Mucosa of descending colon (tissue), 3 donors: ENCODE data around the gene CHST8. TPM values are rescaled to one million over a fixed set of nuclear protein-coding genes. Genes with fewer than 3 reads are reported as not detected.

Source experiments
- ATAC-seq: fragments of 200-7000 bp; cut with Tn5 transposase; one replicate; pipeline ENCODE4 v1.9.1; 2020; ENCODE audit warnings: mild to moderate bottlenecking, moderate library complexity
- DNase-seq, 3 donors: peaks; one replicate each; pipeline ENCODE4 v3.0.0-alpha.2; 2020
- H3K36me3 ChIP-seq: fragments of 200-600 bp; one replicate; pipeline ENCODE4 v1.8.0; 2021; ENCODE audit warnings: low read depth, mild to moderate bottlenecking
- H3K4me1 ChIP-seq: fragments of 200-600 bp; one replicate; pipeline ENCODE4 v1.8.0; 2021; ENCODE audit warnings: low read depth, mild to moderate bottlenecking
- H3K4me3 ChIP-seq: fragments of 200-600 bp; one replicate; pipeline ENCODE4 v1.8.0; 2021; ENCODE audit warnings: mild to moderate bottlenecking
- H3K9me3 ChIP-seq: fragments of 200-600 bp; one replicate; pipeline ENCODE4 v1.8.0; 2021; ENCODE audit warnings: mild to moderate bottlenecking
- intact Hi-C, 2 donors: fragments of 100-400 bp; cut with DNase I in 1 of 2; cut with micrococcal nuclease in 1 of 2; formaldehyde crosslinking; loops; one replicate each; pipeline versions ENCODE4 v1.11.0 to v1.11.1; 2022; cut with DNase I, micrococcal nuclease
- total RNA-seq, 3 donors: library from RNA; stranded (reverse); fragmentation: NEBNext Ultra II Directional in 2 of 3; extraction: Animal tissue kit (Norgen Biotek cat#: 25700) in 2 of 3; gene quantifications; one replicate each; pipeline versions ENCODE4 v1.2.1 to v1.2.4, GENCODE V29; 2021 to 2023
- TF ChIP-seq, protein P1 (sequence below): fragments of 200-600 bp; IDR thresholded peaks from one replicate; pipeline ENCODE4 v1.8.0; 2022; ENCODE audit warnings: antibody characterized with exemption, mild to moderate bottlenecking
- donor health status: DM: no; HTN: no; CAD: no; lungs with moderate emphysema.
- donor health status: DM: no; HTN: no; CAD: no.
- donor health status: DM: no; HTN: yes; CAD: no.

Gene CHST8
- total RNA-seq, 3 donors from 2014 or later: 0.31 TPM; not detected in 2

DNA sequence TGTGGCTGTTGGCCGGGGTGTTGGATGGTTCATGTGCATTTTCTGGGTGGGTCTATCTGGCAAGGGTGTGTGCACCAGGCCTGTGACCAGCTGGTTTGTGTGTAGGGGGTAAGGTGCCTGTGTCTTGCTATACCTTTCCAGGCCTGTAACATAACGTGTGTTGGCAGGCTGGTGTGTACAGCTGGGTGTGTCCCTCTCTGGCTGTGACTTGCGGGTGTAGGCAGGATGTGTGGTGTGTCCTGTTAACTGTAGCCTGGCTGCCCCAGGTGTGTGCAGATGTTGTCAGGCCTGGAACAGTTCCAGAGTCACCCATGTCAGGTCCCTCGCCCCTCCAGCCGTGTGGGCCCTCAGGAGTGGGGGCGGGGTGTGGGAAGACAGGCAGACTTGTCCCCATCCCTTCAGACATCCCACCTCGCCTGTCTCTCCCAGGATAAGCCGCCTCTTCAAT lies 184.7 kb downstream of the CHST8 start:
- Histone ChIP-seq H3K4me1 (peaks cover 29% of the 10 kb centered on the region), H3K9me3 (no peaks in the 10 kb centered on the region), H3K4me3 (no peak overlapping the region), H3K36me3 (no peaks in the 10 kb centered on the region)
- TF ChIP-seq, protein P1, sequence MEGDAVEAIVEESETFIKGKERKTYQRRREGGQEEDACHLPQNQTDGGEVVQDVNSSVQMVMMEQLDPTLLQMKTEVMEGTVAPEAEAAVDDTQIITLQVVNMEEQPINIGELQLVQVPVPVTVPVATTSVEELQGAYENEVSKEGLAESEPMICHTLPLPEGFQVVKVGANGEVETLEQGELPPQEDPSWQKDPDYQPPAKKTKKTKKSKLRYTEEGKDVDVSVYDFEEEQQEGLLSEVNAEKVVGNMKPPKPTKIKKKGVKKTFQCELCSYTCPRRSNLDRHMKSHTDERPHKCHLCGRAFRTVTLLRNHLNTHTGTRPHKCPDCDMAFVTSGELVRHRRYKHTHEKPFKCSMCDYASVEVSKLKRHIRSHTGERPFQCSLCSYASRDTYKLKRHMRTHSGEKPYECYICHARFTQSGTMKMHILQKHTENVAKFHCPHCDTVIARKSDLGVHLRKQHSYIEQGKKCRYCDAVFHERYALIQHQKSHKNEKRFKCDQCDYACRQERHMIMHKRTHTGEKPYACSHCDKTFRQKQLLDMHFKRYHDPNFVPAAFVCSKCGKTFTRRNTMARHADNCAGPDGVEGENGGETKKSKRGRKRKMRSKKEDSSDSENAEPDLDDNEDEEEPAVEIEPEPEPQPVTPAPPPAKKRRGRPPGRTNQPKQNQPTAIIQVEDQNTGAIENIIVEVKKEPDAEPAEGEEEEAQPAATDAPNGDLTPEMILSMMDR: no peak
- DNase-seq (peak in 2 of 3 donors; percentile 66 to 67), ATAC-seq (peak; percentile 72)
- intact Hi-C loops: no loop called here

DNA sequence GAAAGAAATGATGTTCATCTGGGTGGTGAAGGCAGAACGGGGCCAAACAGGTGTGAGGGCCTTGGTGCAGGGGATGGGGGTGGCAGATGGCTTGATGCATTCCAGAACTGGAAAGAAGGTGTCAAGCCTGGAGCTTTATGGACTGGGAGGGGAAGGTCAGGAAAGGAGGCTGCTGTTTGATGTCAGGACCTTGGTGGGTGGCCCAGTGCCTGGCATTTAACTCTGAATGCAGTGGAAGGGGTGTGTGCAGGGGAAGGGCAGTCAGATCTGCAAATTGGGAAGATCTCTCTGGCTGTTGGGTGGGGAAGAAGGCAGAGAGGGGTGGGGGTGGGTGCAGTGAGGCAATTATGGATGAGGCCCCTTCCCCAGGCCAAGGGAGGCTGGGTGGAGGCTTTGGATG lies 186.6 kb downstream of the CHST8 start:
- H3K36me3 ChIP-seq: no peaks in the 10 kb centered on the region
- H3K4me3 ChIP-seq: no peak overlapping the region
- DNase-seq: no peak
- no peak for ATAC-seq
- TF ChIP-seq, protein P1: no peak
- peaks cover 29% of the 10 kb centered on the region for H3K4me1 ChIP-seq
- H3K9me3 ChIP-seq: no peaks in the 10 kb centered on the region
- intact Hi-C loops: no loop called here

DNA sequence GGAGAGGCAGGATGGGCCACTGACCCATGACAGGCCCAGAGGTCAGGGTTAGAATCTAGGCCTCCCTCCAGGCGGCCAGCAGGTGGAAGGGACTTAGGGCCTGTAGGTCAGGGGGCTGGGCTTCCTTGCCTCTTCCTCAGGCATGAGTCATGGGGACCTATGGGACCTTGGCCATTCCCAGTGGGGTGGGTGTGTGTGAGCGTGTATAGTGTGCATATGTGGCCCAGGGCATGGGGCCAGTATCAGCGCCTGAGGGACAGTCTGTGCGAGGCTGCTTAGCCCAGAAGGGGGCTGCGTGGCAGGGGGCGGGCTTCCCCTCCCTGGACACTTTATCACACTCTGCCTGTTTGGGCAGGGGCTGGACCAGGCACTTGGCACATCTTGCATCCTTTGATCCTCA lies 188.2 kb downstream of the CHST8 start:
- H3K4me3 ChIP-seq: no peak overlapping the region
- TF ChIP-seq, protein P1: no peak
- H3K4me1 ChIP-seq: peaks cover 16% of the 10 kb centered on the region
- ATAC-seq (no peak), DNase-seq (no peak)
- no peaks in the 10 kb centered on the region for H3K9me3 ChIP-seq
- intact Hi-C loops: no loop called here
- no peaks in the 10 kb centered on the region for H3K36me3 ChIP-seq

DNA sequence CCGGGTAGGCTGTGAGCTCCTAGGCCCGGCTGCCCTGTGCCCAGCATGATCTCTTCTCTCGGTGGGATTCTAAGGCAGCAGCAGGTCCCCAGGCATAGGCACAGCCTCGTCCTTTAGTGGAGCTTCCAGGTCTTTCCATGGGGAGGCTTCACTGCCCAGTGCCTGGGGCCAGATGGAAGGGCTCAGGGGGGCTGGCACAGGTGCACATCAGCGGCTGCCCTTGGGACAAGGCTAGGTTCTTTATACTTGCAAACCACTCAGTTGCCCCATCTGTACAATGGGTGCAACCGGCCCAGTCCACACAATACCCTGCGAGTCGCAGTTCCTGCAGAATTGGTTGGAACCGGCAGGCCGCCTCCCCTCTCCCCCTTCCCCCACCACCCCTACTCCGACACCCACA lies 189.1 kb downstream of the CHST8 start:
- H3K36me3 ChIP-seq: no peaks in the 10 kb centered on the region
- intact Hi-C loops: no loop called here
- TF ChIP-seq, protein P1: no peak
- H3K9me3 ChIP-seq: no peaks in the 10 kb centered on the region
- H3K4me3 ChIP-seq: no peak overlapping the region
- ATAC-seq: no peak
- DNase-seq: no peak
- peaks cover 10% of the 10 kb centered on the region for H3K4me1 ChIP-seq

DNA sequence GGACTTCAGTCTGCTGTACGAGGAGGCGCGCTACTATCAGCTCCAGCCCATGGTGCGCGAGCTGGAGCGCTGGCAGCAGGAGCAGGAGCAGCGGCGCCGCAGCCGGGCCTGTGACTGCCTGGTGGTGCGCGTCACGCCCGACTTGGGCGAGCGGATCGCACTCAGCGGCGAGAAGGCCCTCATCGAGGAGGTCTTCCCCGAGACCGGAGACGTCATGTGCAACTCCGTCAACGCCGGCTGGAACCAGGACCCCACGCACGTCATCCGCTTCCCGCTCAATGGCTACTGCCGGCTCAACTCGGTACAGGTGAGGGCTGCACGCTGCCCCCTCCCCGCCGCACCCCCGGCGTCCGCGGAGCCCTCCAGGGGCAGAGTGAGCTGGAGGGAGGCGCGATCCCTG lies 189.5 kb downstream of the CHST8 start:
- peaks cover 6% of the 10 kb centered on the region for H3K4me1 ChIP-seq
- TF ChIP-seq, protein P1: no peak
- intact Hi-C loops: no loop called here
- ATAC-seq: no peak
- DNase-seq: no peak
- no peaks in the 10 kb centered on the region for H3K36me3 ChIP-seq
- no peak overlapping the region for H3K4me3 ChIP-seq
- H3K9me3 ChIP-seq: no peaks in the 10 kb centered on the region
